Kidney glomerular epithelial cell (primary cell): ENCODE results near the gene FBN3.

ENCODE experiments used
- DNase-seq: peaks from one replicate; lab custom pipeline; 2025; lab: John Stamatoyannopoulos, UW

The FBN3 gene

DNA sequence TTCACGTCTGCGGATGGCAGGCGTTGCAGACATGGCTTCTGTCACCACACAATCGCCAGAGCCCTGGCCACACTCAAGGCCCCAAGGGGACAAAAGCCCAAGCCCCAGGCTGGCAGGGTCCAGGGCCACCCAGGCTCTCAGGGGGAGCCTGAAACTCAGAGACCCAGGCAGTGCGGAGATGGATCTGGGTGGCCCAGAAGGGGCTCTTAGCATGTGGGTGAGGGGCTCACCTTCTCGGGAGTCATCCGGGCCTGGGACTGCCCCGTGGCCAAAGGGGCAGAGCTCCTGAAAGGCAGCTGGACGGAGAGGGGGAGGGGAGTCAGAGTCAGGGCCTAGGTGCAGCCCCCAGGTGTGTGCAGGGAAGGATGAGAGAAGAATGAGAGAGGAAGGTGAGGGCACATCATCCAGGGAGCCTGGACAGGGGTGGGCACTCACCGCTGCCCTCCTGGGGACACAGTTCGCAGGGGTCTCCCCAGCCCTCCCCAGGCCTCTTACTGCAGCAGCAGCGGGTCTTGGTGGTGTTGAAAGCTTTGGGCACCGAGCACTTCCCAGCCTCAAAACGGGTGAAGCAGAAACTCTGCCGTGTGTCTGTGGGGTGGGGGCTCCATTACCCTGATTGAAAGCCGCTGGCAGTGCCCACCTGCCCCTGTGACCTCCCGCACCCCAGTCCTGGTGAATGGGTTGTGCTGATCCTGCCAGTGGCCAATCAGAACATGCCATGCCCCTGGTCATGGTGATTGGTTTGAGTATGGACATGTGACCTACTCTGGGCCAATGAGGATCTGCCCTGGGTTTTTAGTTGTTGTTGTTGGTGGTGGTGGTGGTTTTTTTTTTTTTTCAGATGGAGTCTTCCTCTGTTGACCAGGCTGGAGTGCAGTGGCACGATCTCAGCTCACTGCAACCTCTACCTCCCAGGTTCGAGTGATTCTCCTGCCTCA is 59.5 kb downstream of the FBN3 start:
- DNase-seq = no peak

DNA sequence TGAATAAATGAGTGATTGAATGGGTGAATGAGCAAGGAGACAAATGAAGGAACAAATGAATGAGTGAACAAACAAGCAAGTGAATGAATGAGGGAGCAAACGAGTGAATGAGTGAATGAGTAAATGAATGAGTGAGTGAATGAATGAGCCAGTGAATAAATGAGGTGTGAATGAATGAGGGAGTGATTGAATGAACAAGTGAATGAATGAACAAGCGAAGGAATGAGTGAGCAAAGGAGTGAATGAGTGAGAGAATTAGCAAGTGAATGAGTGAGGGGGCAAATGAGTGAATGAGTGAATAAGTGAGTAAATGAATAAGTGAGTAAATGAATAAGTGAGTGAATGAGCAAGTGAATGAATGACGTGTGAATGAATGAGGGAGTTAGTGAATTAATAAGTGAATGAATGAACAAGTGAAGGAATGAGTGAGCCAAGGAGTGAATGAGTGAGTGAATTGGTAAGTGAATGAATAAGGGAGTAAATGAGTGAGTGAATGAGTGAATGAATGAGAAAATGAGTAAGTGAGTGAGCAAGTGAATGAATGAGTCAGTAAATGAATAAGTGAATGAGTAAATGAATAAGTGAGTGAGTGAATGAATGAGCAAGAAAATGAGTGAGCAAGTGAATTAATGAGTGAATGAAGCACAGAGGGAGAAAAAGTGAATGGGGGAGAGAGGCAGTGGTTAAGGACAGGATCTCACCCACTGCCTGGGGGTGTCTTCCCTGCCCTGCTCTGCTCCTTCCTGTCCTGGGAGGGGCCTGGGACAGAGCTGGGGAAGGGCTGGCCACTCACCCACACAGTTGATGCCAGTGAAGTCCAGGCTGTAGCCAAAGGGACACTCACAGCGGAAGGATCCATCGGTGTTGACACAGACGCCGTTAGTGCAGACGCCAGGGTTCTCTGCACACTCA is 60.4 kb downstream of the FBN3 start:
- no peak for DNase-seq

DNA sequence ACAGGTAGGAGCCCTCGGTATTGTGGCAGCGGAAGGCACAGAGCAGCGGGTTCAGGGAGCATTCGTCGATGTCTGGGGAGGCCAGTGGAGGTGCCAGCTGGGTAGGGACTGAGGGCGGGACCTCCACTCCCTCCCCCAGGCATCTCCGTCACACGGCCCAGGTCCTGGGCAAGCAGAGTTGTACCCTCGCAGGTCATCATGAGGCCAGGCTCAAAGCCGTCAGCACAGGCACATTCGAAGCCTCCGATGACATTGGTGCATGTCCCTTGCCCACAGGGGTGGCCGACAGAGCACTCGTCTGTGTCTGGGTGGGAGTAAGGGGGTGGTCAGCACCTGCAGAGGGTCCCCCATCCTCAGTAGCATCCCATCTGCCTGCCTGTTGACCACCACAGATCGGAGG is 61.5 kb downstream of the FBN3 start:
- no peak for DNase-seq

DNA sequence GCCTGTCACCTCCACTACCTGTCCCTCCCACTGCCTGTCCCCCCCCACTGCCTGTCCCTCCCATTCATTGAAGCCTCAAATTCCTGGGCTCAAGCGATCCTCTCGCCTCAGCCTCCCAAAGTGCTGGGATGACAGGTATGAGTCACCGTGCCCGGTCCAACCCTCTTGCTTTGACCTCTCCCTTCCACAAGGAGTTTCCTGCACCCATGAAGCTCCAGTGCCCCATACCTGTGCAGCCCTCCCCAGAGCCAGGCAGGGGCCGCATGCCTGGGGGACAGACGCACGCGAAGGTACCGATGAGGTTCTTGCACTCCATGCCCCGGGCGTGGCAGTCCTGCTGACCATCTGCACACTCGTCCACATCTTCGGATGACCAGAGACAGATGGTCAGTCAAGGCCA is 62.5 kb downstream of the FBN3 start:
- DNase-seq = no peak

DNA sequence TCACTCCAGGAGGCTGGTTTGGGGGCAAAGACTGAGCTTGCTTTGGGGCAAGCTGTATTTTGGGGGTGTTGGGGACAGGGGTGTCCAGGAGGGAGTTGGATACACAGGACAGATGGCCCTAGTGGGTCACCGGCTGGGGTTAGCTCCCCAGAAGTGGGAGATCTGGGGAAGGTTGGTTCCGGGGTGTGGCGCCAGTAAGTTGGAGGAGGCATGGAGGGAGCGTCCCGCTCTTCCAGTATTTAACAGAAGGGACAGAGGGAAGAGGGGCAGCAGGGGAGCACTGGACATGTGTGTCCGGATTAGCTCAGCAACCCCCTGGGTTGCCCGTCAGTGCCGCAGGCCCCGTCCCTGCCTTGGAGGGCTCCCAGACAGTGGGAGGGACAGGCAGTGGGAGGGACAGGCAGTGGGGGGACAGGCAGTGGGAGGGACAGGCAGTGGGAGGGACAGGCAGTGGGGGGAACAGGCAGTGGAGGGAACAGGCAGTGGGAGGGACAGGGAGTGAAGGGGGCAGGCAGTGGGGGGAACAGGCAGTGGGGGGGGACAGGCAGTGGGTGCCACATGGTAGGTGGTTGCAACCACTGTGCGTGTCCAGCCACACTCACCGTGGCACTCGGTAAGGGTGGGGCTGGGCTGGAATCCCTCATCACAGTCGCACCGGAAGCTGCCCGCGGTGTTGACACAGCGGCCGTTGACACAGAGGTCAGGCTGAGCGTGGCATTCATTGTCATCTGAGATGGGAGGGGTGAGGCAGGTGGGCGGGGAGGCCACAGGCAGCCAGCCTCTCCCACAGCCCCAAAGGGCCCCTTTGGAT is 63.6 kb downstream of the FBN3 start:
- DNase-seq = no peak

DNA sequence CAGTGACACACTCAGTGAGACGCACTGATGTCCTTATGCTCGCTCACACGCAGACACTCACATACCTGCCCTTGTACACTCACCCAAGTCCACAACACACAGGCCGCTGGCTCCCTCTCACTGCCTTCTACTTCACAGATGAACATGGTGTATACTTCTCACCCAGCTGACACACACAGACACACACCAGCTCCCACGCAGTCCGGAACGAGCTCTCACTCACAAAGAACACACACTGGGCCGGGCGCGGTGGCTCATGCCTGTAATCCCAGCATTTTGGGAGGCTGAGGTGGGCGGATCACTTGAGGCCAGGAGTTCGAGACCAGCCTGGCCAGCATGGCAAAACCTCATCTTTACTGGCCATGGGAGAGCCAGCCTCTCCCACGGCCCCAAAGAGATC is 65.2 kb downstream of the FBN3 start:
- DNase-seq = no peak

DNA sequence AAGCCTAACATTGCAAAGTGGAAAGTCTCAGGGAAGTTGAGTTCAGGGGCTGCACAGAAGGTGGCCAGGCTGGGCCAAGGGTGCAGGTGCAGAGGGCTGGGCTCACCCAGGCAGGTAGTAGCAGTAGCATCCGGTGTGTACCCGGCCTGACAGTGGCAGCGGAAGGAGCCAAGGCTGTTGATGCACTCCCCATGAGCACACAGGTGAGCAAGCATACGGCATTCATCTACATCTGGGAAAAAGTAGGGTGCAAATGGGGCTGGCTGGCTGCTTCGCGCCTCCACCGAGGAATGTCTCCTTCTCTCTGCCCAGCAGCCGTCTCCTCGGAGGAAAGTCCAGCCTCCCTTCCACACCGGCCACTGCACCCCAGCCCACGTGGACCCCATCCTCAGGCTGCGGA is 66.3 kb downstream of the FBN3 start:
- no peak for DNase-seq

DNA sequence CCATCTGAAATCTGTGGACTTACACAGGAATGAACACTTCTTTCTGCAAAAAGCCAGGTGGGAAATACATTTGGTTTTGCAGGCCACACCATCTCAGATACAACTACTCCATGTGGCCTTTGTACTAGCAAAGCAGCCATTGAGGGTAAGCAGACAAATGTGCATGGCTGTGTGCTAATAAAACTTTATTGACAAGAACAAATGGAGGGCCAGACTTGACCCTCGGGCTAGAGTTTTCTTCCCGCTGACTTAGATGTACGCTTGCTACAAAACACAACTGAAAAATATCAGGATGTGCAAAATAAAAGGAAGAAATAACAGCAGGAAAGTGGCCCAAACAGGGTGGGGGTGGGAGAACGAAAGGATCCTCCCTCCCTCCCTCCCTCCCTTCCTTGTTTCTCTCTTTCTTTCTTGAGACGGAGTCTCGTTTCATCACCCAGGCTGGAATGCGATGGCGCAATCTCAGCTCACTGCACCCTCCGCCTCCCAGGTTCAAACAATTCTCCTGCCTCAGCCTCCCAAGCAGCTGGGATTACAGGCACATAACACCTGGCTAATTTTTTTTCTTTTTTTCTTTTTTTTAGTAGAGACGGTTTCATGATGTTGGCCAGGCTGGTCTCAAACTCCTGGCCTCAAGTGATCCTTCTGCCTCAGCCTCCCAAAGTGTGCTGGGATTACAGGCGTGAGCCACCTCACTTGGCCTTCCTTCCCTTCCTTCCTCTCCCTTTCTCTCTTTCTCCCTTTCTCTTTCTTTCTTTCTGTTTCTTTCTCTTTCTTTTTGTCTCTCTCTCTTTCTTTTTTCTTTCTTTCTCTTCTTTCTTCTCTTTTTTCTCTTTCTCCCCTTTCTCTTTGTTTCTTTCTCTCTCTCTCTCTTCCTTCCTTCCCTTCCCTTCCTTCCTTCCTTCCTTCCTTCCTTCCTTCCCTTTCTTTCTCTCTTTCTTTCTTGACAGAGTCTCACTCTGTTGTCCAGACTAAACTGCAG is 67.5 kb downstream of the FBN3 start:
- no peak for DNase-seq

DNA sequence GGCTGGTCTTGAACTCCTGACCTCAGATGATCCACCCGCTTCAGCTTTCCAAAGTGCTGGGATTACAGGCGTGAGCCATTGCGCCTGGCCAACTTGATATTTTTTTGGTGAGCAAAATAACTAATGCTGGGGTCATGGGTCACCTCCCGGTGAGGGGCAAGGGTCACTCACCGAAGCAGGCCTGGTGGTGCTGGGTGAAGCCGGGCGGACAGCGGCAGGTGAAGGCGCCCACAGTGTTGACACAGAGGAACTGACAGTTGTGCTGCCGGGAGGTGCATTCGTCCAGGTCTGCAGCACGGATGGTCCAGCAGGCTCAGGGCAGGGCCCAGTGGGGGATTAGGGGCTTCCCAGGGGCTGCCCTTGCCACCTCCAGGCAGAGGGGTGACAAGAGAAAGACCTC is 68.6 kb downstream of the FBN3 start:
- DNase-seq = no peak

DNA sequence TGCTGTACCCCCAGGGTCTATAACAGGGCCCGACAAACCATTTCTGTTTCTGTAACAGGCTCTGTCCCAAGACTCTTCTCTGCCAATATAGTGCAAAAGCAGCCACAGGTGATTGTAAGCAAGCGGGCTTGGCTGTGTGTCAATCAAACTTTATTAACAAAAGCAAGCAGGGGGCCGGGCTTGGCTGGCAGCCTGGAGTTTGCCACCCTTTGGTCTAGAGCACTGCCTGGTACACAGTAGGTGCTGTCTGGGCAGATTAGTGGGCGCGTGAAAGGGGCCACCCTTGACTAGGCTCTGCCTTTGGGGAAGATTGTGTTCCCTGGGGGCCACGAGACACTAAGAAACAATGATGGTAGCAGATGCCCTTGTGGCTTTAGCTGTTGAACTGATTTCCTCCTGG is 69.4 kb downstream of the FBN3 start:
- no peak for DNase-seq

DNA sequence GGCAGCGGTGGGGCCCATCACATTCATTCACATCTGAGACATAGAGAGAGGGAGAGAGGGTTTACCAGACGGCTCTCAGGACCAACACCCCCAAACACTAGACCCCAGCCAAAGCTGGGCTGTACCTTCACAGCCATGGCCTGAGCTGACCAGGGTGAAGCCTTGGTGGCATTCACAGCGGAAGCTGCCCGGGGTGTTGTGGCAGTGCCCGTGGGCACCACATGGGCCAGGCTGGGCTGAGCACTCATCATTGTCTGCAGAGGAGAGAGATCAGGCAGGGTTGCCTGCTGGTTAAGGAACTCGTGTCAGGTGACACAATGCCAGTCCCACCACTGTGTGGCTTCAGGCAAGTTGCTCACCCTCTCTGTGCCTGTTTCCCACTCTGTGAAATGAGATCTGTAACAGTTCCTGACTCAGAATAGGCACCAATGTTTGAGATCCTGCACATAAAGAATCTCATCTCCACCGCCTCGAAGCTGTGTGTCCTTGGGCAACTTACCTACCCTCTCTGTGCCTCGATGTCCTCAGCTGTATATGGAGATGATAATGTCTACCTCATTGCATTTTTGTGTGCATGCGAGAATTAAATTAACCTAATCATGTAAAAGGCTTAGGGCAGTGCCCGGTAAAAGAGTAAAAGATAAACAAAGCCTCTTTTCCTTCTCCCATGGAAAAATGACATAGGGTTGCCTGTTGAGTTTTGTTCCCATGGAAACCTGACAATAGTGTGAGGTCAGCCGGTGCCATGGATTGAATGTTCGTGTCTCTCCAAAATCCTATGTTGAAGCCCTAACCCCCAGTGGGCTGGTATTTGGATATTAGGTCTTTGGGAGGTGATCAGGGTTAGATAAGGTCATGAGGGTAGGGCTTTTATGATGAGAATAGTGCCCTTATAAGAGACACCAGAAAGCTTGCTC is 74.0 kb downstream of the FBN3 start:
- no peak for DNase-seq

DNA sequence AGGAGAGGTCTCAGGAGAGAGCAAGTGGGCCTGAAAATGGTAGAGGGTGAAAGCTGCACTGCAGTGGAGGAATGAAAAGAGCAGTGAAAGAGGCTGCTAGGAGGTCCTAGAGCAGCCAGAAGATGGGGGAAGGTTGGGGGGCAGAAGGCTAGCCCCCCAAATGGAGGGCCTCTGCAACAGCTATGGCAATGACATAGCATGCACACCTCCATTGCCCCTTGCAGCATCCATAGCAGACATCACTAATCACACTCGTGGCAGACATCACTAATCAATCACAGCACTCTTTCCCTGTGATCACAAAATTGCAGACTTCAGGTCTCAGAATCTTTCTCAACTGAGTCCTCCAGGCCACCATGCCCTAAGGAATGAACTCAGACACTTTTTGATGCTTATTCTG is 74.9 kb downstream of the FBN3 start:
- DNase-seq = no peak

DNA sequence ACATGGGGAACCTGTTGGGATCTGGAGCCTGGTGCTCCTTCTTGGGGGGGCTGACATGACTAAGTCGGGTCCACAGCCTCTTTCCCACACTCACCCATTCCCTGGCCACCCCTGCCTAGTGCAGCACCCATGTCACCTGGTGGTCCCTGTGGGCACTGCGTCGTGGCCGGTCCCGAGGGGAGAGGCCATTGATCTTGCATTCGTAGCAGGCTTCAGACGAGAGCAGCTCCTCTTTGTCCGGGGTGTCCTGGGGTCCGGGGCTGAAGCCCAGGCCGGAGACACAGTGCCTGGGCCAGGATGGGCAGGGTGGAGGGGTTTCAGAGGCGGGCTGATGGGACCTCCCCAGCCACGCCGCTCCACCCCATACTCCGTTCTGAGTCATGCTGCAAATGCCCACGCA is 77.5 kb downstream of the FBN3 start:
- DNase-seq = no peak

DNA sequence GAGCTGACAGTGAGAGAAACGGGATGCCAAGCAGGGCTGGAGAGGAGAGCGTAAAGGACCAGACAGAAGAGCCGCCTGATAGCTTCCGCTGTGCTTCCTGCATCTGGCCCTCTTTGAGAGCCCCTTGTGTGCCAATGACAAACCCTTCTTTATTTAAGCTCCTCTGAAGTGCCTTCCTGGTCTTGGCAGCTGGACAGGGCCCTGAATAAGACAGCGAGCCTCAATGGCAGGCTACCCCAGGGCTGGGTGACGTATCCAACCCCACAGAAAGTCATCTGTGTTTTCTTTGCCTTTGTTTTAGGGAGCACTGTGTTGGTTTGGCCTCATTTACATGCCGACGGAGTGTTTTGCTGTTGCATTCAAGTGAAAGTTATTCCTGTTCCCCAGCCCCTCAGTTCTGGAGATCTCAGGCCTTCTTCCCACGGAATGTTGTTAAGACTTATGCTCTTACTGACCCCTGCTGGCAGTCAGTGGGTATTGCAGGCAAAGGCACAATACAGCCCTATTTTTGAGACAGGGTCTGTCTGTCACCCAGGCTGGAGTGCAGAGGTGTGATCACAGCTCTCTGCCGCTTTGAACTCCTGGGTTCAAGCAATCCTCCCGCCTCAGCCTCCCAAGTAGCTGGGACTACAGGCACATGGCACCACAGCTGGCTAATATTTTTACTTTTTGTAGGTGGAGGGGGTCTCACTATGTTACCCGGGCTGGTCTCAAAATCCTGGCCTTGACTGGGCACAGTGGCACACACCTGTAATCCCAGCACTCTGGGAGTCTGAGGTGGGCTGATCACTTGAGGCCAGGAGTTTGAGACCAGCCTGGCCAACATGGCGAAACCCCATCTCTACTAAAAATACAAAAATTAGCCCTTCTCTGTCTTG is 80.1 kb downstream of the FBN3 start:
- DNase-seq = no peak

DNA sequence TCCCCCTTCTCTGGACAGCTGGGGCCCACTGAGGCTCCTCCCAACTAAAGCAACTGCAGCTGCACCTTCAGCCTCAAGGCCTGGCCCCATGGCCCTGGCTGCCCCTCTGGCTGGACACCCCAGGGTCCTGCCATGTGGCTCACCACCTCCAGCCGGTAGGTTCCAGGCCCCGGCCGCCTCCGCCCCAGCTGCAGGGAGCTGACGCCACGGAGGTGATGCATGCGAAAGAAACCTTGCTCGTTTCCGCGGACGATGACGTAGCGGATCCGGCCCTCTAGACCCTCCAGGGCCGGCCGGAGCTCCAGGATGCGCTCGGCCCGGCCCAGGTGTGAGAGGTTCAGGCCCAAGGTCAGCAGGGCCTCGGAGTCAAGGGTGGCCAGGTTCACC is 83.5 kb downstream of the FBN3 start:
- DNase-seq = no peak

DNA sequence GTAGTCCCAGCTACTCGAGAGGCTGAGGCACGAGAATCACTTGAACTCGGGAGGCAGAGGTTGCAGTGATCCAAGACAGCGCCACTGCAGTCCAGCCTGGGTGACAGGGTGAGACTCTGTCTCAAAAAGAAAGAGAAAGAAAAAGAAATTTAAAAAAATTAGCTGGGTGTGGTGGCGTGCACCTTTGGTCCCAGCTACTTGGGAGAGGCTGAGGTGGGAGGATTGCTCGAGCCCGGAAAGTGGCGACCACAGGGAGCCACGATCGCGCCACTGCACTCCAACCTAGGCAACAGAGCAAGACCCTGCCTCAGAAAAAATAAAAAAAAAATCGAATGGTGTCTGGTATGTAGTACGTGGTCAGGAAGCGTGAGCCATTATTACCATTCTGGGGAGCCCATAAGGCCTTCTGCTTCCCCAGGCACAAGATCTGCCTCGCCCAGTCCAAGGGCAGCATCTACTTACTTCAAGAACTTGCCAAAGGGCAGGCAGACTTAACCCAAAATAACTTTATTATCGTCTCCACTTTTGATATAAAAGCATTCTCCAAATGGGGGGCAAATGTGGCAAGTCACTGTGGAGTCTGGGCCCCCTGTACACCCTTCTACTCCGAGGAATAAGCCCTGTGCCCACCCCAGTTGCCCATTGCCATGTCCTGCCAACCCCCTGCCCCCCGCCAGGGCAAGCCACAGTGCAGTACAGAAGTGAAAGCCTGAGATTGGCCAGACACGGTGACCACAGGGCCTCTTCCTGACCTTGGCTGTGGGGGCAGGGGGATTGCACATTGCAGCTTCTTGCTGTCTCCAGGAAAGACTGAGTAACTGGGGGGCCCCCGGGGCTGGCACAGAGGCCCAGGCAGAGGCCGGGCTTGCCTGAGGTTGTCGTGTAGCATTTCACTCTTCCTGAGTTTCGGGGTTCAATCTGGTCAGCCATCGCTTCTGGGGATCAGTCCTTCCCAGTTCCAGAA is 84.2 kb downstream of the FBN3 start:
- no peak for DNase-seq

DNA sequence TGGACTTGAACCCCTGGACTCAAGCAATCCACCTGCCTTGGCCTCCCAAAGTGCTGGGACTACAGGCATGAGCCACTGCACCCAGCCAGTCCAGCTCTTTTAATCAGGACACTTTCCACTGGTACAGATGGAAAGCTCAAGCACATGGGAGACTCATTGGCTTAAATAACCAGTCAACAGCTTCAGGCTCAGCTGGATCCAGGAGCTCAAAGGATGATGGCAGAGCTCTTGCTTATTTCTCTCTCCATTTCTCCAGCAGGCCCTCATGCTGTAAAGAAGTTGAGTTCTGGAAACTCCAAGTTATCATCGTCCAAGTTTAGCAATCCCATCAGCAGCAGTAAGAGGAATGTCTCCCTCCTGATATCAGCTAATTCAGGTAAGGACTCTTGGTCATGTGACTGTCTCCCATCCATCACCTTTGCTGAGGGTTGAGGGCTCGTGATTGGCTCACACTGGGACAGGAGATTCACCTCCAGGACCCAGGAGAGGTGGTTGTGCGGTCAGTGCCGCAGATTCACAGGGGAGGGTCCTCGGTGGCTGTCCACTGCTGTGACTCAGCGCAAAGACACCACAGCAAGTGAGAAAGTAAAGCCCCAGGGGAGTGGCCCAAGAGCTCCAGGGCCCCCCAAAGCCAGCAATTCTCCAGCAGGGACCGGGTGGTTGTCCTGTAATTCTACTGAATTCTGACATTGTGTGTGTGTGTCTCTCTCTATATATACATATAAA is 91.7 kb downstream of the FBN3 start:
- DNase-seq = no peak
